ENCODE measurements around the gene CNEP1R1.

The CNEP1R1 gene

DNA sequence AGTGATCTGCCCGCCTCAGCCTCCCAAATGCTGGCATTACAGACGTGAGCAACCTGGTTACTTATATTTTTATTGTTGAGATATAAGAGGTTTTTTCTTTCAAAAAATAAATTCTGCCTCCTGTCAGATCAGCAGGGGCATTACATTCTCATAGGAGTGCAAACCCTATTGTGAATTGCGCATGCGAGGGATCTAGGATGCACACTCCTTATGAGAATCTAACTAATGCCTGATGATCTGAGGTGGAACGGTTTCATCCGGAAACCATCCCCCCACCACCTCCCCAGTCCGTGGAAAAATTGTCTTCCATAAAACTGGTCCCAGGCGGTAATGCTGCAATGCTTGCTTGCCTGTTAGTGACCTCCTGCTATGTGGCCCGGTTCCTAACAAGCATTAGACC is 7.5 kb upstream of the CNEP1R1 start:
- Histone ChIP-seq H3K9me3 (ENCODE audit: insufficient read depth, low read depth, low read length) (no peaks in the 10 kb centered on the region), H3K9me2 (replicated peaks; ENCODE audit: low read depth, low read length) (no peaks in the 10 kb centered on the region), H3K4me1 (ENCODE audit: insufficient read depth, low read length, poor library complexity, severe bottlenecking) (no peaks in the 10 kb centered on the region), H3K27me3 (ENCODE audit: insufficient read depth, low read length, poor library complexity, severe bottlenecking) (no peaks in the 10 kb centered on the region), H3F3A (ENCODE audit: low read depth) (no peaks in the 10 kb centered on the region), H2AFZ (ENCODE audit: low read length) (no peak overlapping the region), H3K36me3 (ENCODE audit: insufficient read depth, low read length) (no peaks in the 10 kb centered on the region), H3K9ac (ENCODE audit: low read depth, low read length, poor library complexity, severe bottlenecking) (no peak overlapping the region), H3K4me3 (ENCODE audit: low read length, poor library complexity, severe bottlenecking) (no peak overlapping the region), H3K79me2 (ENCODE audit: insufficient read depth, low read length) (no peaks in the 10 kb centered on the region), H4K20me1 (ENCODE audit: insufficient read depth, low read length, poor library complexity, severe bottlenecking) (no peaks in the 10 kb centered on the region), H3K4me2 (ENCODE audit: low read depth, low read length, poor library complexity, severe bottlenecking) (no peak overlapping the region)
- TF ChIP-seq, protein P1, sequence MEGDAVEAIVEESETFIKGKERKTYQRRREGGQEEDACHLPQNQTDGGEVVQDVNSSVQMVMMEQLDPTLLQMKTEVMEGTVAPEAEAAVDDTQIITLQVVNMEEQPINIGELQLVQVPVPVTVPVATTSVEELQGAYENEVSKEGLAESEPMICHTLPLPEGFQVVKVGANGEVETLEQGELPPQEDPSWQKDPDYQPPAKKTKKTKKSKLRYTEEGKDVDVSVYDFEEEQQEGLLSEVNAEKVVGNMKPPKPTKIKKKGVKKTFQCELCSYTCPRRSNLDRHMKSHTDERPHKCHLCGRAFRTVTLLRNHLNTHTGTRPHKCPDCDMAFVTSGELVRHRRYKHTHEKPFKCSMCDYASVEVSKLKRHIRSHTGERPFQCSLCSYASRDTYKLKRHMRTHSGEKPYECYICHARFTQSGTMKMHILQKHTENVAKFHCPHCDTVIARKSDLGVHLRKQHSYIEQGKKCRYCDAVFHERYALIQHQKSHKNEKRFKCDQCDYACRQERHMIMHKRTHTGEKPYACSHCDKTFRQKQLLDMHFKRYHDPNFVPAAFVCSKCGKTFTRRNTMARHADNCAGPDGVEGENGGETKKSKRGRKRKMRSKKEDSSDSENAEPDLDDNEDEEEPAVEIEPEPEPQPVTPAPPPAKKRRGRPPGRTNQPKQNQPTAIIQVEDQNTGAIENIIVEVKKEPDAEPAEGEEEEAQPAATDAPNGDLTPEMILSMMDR (conservative IDR thresholded peaks at IDR 0.05; ENCODE audit: low read length), result no peak
- no peak for TF ChIP-seq EZH2phosphoT487 (IDR thresholded peaks at IDR 0.05; ENCODE audit: borderline replicate concordance)

DNA sequence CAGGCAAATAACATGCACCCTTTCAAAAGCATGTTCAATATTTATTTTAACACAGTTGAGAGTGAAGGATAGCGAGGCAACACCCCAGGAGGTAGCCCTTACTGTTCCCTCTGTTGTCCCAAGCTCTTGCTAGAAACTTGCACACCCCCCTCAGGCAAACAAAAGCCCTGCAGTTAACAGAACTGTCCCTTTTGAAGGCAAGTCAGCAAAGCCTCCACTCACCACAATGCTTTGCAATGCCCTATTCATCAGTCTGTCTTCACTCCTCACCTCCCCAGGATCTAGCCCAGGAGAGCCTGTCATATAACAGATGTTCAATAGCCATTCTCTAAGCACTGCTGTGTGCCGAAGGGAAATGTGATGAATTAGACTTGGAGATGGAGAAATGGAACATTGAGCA is 3.5 kb upstream of the CNEP1R1 start:
- Histone ChIP-seq H3K4me2 (ENCODE audit: low read depth, low read length, poor library complexity, severe bottlenecking) (no peak overlapping the region), H3K9ac (ENCODE audit: low read depth, low read length, poor library complexity, severe bottlenecking) (no peak overlapping the region), H3K4me3 (ENCODE audit: low read length, poor library complexity, severe bottlenecking) (no peak overlapping the region), H3K36me3 (ENCODE audit: insufficient read depth, low read length) (no peaks in the 10 kb centered on the region), H4K20me1 (ENCODE audit: insufficient read depth, low read length, poor library complexity, severe bottlenecking) (peaks cover 9% of the 10 kb centered on the region), H2AFZ (ENCODE audit: low read length) (0 out of 2 replicates have a peak overlapping the region, but pooled peaks have one; percentile 6), H3K27me3 (ENCODE audit: insufficient read depth, low read length, poor library complexity, severe bottlenecking) (no peaks in the 10 kb centered on the region), H3K79me2 (ENCODE audit: insufficient read depth, low read length) (peaks cover 12% of the 10 kb centered on the region), H3K9me2 (replicated peaks; ENCODE audit: low read depth, low read length) (no peaks in the 10 kb centered on the region), H3F3A (ENCODE audit: low read depth) (no peaks in the 10 kb centered on the region), H3K9me3 (ENCODE audit: insufficient read depth, low read depth, low read length) (no peaks in the 10 kb centered on the region), H3K4me1 (ENCODE audit: insufficient read depth, low read length, poor library complexity, severe bottlenecking) (peaks cover 12% of the 10 kb centered on the region)
- no peak for TF ChIP-seq EZH2phosphoT487 (IDR thresholded peaks at IDR 0.05; ENCODE audit: borderline replicate concordance)
- TF ChIP-seq, protein P1 (conservative IDR thresholded peaks at IDR 0.05; ENCODE audit: low read length), result peak; percentile 47

DNA sequence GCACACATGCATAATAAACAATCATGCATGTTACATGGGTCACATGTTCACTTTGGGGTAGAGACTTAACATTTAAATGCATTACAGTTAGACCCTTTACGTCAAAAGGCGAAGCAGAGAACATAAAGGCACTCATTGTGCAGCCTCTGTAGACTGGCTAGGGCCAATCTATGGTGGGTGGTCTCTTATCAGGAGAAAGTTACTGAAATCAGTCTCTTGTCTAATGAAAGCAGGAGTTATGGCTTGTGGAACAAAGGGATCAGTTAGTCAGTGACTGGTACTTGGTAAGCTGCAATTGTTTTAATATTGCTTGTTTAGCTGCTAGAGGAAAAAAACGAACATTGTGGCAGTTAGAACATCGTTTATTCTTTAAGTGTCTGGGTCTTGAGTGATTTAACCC is 1.4 kb upstream of the CNEP1R1 start:
- H3K9ac ChIP-seq (ENCODE audit: low read depth, low read length, poor library complexity, severe bottlenecking), result no peak overlapping the region
- H3K27me3 ChIP-seq (ENCODE audit: insufficient read depth, low read length, poor library complexity, severe bottlenecking), result no peaks in the 10 kb centered on the region
- 0 out of 2 replicates have a peak overlapping the region, but pooled peaks have one; percentile 48 for H2AFZ ChIP-seq (ENCODE audit: low read length)

More for the DNA sequence above, 1.4 kb upstream of the CNEP1R1 start:
- H3K9me3 ChIP-seq (ENCODE audit: insufficient read depth, low read depth, low read length), result no peaks in the 10 kb centered on the region
- peaks cover 32% of the 10 kb centered on the region for H3K79me2 ChIP-seq (ENCODE audit: insufficient read depth, low read length)
- TF ChIP-seq, protein P1 (conservative IDR thresholded peaks at IDR 0.05; ENCODE audit: low read length), result no peak
- TF ChIP-seq EZH2phosphoT487 (IDR thresholded peaks at IDR 0.05; ENCODE audit: borderline replicate concordance), result no peak
- no peaks in the 10 kb centered on the region for H3K9me2 ChIP-seq (replicated peaks; ENCODE audit: low read depth, low read length)
- H4K20me1 ChIP-seq (ENCODE audit: insufficient read depth, low read length, poor library complexity, severe bottlenecking), result peaks cover 15% of the 10 kb centered on the region
- no peaks in the 10 kb centered on the region for H3F3A ChIP-seq (ENCODE audit: low read depth)
- H3K4me1 ChIP-seq (ENCODE audit: insufficient read depth, low read length, poor library complexity, severe bottlenecking), result peaks cover 18% of the 10 kb centered on the region
- H3K36me3 ChIP-seq (ENCODE audit: insufficient read depth, low read length), result no peaks in the 10 kb centered on the region
- H3K4me3 ChIP-seq (ENCODE audit: low read length, poor library complexity, severe bottlenecking), result no peak overlapping the region
- no peak overlapping the region for H3K4me2 ChIP-seq (ENCODE audit: low read depth, low read length, poor library complexity, severe bottlenecking)

Data from Loucy (cell line).